PC-3 (cell line): ENCODE data around the gene TUBA3E. TPM values are rescaled to one million over a fixed set of nuclear protein-coding genes. Genes with fewer than 3 reads are reported as not detected.

ENCODE experiments used
- ATAC-seq: fragments of 200-7000 bp; cut with Tn5 transposase; 2 replicates; pipeline ENCODE4 v1.9.1; 2020; ENCODE audit warnings: mild to moderate bottlenecking, moderate library complexity
- Bru-seq: library from RNA; stranded (reverse); fragments of 400-500 nt; gene quantifications from one replicate; lab custom pipeline; 2021; lab: Mats Ljungman, UMichigan
- BruChase-seq, 2 experiments: library from RNA; stranded (reverse); fragments of 400-500 nt; gene quantifications; one replicate each; lab custom pipeline; 2021; lab: Mats Ljungman, UMichigan
- BruUV-seq: library from RNA; stranded (reverse); fragments of 400-500 nt; replicated peaks from 2 replicates; lab custom pipeline; 2021; lab: Mats Ljungman, UMichigan
- CTCF ChIA-PET: fragments of 300-600 bp; sonication (Branson Sonifier 250); formaldehyde crosslinking; loops from one replicate; lab custom pipeline; 2022; ENCODE audit warnings: antibody characterized with exemption; lab: Charles Lee
- POLR2A ChIA-PET: fragments of 300-600 bp; sonication (Branson Sonifier 250); formaldehyde crosslinking; loops from one replicate; lab custom pipeline; 2022; ENCODE audit warnings: antibody characterized with exemption; ENCODE audit not compliant: unreplicated experiment; lab: Charles Lee
- DNase-seq: peaks from one replicate; pipeline ENCODE4 v3.0.0-alpha.2; 2015
- H2AFZ ChIP-seq: fragments of 300-600 bp; sonication (generic); 2 replicates; pipeline ENCODE4 v1.6.0; 2016; ENCODE audit warnings: antibody characterized with exemption, low read length
- H3F3A ChIP-seq: fragments of 300-600 bp; sonication (generic); one replicate; pipeline ENCODE4 v1.6.0; 2017; ENCODE audit warnings: antibody characterized with exemption, low read length, control low read depth, mild to moderate bottlenecking; ENCODE audit not compliant: unreplicated experiment
- H3K27ac ChIP-seq: fragments of 300-600 bp; sonication (generic); 2 replicates; pipeline ENCODE4 v1.5.1; 2016; ENCODE audit warnings: mild to moderate bottlenecking, low read length
- H3K27me3 ChIP-seq: fragments of 300-600 bp; sonication (generic); 2 replicates; pipeline ENCODE4 v1.6.1; 2016; ENCODE audit warnings: low read length, mixed read lengths
- H3K36me3 ChIP-seq: fragments of 300-600 bp; sonication (generic); 2 replicates; pipeline ENCODE4 v1.6.1; 2016; ENCODE audit warnings: low read depth, mixed run types, low read length, mixed read lengths
- H3K4me1 ChIP-seq: fragments of 300-600 bp; sonication (generic); 2 replicates; pipeline ENCODE4 v1.5.1; 2016; ENCODE audit warnings: low read length; ENCODE audit not compliant: insufficient read depth
- H3K4me2 ChIP-seq: fragments of 300-600 bp; sonication (generic); 2 replicates; pipeline ENCODE4 v1.6.0; 2016; ENCODE audit warnings: low read length
- H3K4me3 ChIP-seq: fragments of 300-600 bp; sonication (generic); 2 replicates; pipeline ENCODE4 v1.5.1; 2016; ENCODE audit warnings: mild to moderate bottlenecking, low read length, mixed read lengths
- H3K79me2 ChIP-seq: fragments of 300-600 bp; sonication (generic); 2 replicates; pipeline ENCODE4 v1.6.1; 2017; ENCODE audit warnings: low read length, mixed read lengths
- H3K9ac ChIP-seq: fragments of 300-600 bp; sonication (generic); 2 replicates; pipeline ENCODE4 v1.6.0; 2016; ENCODE audit warnings: mild to moderate bottlenecking, low read length
- H3K9me2 ChIP-seq: fragments of 300-600 bp; sonication (generic); replicated peaks from 2 replicates; pipeline ENCODE4 v1.6.1; 2016; ENCODE audit warnings: mixed run types, low read length, mixed read lengths
- H3K9me3 ChIP-seq: fragments of 300-600 bp; sonication (generic); 2 replicates; pipeline ENCODE4 v1.6.1; 2016; ENCODE audit warnings: low read length, mixed read lengths
- H4K20me1 ChIP-seq: fragments of 300-600 bp; sonication (generic); 2 replicates; pipeline ENCODE4 v1.6.1; 2016; ENCODE audit warnings: low read length, mixed read lengths
- CTCF ChIP-seq: fragments of 300-600 bp; sonication (generic); conservative IDR thresholded peaks from 2 replicates; pipeline ENCODE4 v1.5.1; 2017; ENCODE audit warnings: antibody characterized with exemption, low read depth, mild to moderate bottlenecking, low read length
- EZH2 ChIP-seq: fragments of 300-600 bp; sonication (generic); IDR thresholded peaks from one replicate; pipeline ENCODE4 v1.6.1; 2017; ENCODE audit warnings: antibody characterized with exemption, mild to moderate bottlenecking, low read length; ENCODE audit not compliant: unreplicated experiment
- EZH2phosphoT487 ChIP-seq: fragments of 300-600 bp; sonication (generic); IDR thresholded peaks from 2 replicates; pipeline ENCODE4 v1.6.1; 2018; ENCODE audit warnings: mild to moderate bottlenecking, antibody characterized with exemption, low read length, borderline replicate concordance
- intact Hi-C: fragments of 100-400 bp; cut with micrococcal nuclease; formaldehyde crosslinking; loops from 2 replicates; pipeline ENCODE4 v1.9.0; 2023
- long read RNA-seq: library from polyadenylated mRNA; unstranded; transcript quantifications from one replicate; pipeline ENCODE4 v2.0.0, GENCODE V29; 2021; ENCODE audit not compliant: unreplicated experiment
- total RNA-seq: library from RNA; depleted of rRNA; stranded (reverse); fragments of >200 nt; gene quantifications from 2 replicates; pipeline ENCODE4 v1.2.3, GENCODE V29; 2014; rRNA removed

The TUBA3E gene
- total RNA-seq (not detected in 2 replicates), Bru-seq, nascent RNA (not detected), BruChase-seq, experiment 1, labeled RNA remaining after a 6-hour chase (not detected), BruChase-seq, experiment 2, labeled RNA remaining after a 2-hour chase (not detected)
- long read RNA-seq = 0 reads

- Histone ChIP-seq H3K36me3 (no peaks in the 10 kb centered on the region), H3K4me1 (no peaks in the 10 kb centered on the region), H3F3A (no peaks in the 10 kb centered on the region), H3K27ac (no peak within 1 kb of the TSS), H3K9me2 (no peaks in the 10 kb centered on the region), H3K79me2 (no peaks in the 10 kb centered on the region), H3K4me3 (no peak within 1 kb of the TSS), H2AFZ (no peak within 1 kb of the TSS), H3K4me2 (no peak within 1 kb of the TSS), H3K9me3 (no peaks in the 10 kb centered on the region), H4K20me1 (no peaks in the 10 kb centered on the region), H3K27me3 (no peaks in the 10 kb centered on the region), H3K9ac (no peak within 1 kb of the TSS)
- POLR2A ChIA-PET = no interaction called here
- ATAC-seq (no peak), DNase-seq (no peak)
- TF ChIP-seq CTCF (no peak), EZH2phosphoT487 (no peak), EZH2 (no peak)
- CTCF ChIA-PET = no interaction called here
- BruUV-seq = no TSS peak
- intact Hi-C loops = no loop called here
These were observed at the start of gene TUBA3E for GRCh38 chr2:130198343-130198742. Gene TUBA3E, minus strand, starts transcription at chr2:130198439. Its CDS starts 79 bp downstream, at chr2:130198360.

- intact Hi-C loops = no loop called here
- H3K9me3 ChIP-seq = no peaks in the 10 kb centered on the region
- ChIA-PET CTCF (no interaction called here), POLR2A (no interaction called here)
- H3F3A ChIP-seq = peaks cover 2% of the 10 kb centered on the region
- no peaks in the 10 kb centered on the region for H3K9me2 ChIP-seq
- no peak overlapping the region for H3K4me3 ChIP-seq
- H3K36me3 ChIP-seq = no peaks in the 10 kb centered on the region
- H3K9ac ChIP-seq = no peak overlapping the region
- H2AFZ ChIP-seq = no peak overlapping the region
- H3K27ac ChIP-seq = no peak overlapping the region
- DNase-seq (no peak), ATAC-seq (no peak)
- H3K4me2 ChIP-seq = no peak overlapping the region
- peaks cover 3% of the 10 kb centered on the region for H3K4me1 ChIP-seq
- BruUV-seq = no TSS peak
- TF ChIP-seq EZH2phosphoT487 (no peak), EZH2 (no peak), CTCF (no peak)
- H3K79me2 ChIP-seq = no peaks in the 10 kb centered on the region
- H3K27me3 ChIP-seq = peaks cover 8% of the 10 kb centered on the region
- no peaks in the 10 kb centered on the region for H4K20me1 ChIP-seq
These were observed 48.2 kb upstream of the TUBA3E start for GRCh38 chr2:130246430-130246829.

GRCh38 chr2:130245976-130246375, 47.7 kb upstream of the TUBA3E start:
- Histone ChIP-seq H3K36me3 (no peaks in the 10 kb centered on the region), H4K20me1 (no peaks in the 10 kb centered on the region), H3K9ac (no peak overlapping the region), H3K4me2 (no peak overlapping the region), H3K4me3 (no peak overlapping the region), H3F3A (peaks cover 5% of the 10 kb centered on the region), H3K79me2 (no peaks in the 10 kb centered on the region), H3K4me1 (peaks cover 7% of the 10 kb centered on the region), H2AFZ (no peak overlapping the region), H3K9me2 (no peaks in the 10 kb centered on the region), H3K9me3 (no peaks in the 10 kb centered on the region), H3K27me3 (peaks cover 8% of the 10 kb centered on the region), H3K27ac (no peak overlapping the region)
- DNase-seq = no peak
- intact Hi-C loops = no loop called here
- ChIA-PET CTCF (no interaction called here), POLR2A (no interaction called here)
- ATAC-seq = no peak
- TF ChIP-seq EZH2 = no peak
- no peak for TF ChIP-seq EZH2phosphoT487
- TF ChIP-seq CTCF = no peak
- no TSS peak for BruUV-seq
